Measurements from ENCODE around the gene PCDHA7.

- TF ChIP-seq CTCF (IDR thresholded peaks at IDR 0.05): no peak
- no peak for TF ChIP-seq POLR2A (IDR thresholded peaks at IDR 0.05)
- no peak for TF ChIP-seq EP300 (IDR thresholded peaks at IDR 0.05)
Observed at GRCh38 chr5:140883373-140883772, 49.3 kb downstream of the PCDHA7 start.
